22Rv1 (cell line): ENCODE results near the gene ATP1A4.

ENCODE experiments used
- CTCF ChIP-seq: fragments of 450-650 bp; IDR thresholded peaks from 2 replicates; pipeline ENCODE4 v1.5.1; 2017; ENCODE audit warnings: mild to moderate bottlenecking
- ZFX ChIP-seq: fragments of 450-650 bp; IDR thresholded peaks from 2 replicates; pipeline ENCODE4 v1.6.1; 2017; ENCODE audit warnings: antibody characterized with exemption, borderline replicate concordance

- no peak for TF ChIP-seq CTCF
- TF ChIP-seq ZFX: no peak
Measured at GRCh38 chr1:160214481-160215140, 63.2 kb downstream of the ATP1A4 start.
